HG03432 (cell line): ENCODE data around the gene EIF4E1B.

Experiments
- ATAC-seq: cut with Tn5 transposase; IDR thresholded peaks from one replicate; pipeline ENCODE4 v1.9.1; 2021; ENCODE audit warnings: mild to moderate bottlenecking, moderate library complexity; ENCODE audit not compliant: unreplicated experiment

The EIF4E1B gene

GRCh38 chr5:176679365-176680225 lies 49.1 kb downstream of the EIF4E1B start:
- ATAC-seq: no peak

GRCh38 chr5:176680226-176680563 lies 49.7 kb downstream of the EIF4E1B start:
- ATAC-seq: no peak

GRCh38 chr5:176682016-176682531 lies 51.6 kb downstream of the EIF4E1B start:
- no peak for ATAC-seq

- ATAC-seq: no peak
Observed at GRCh38 chr5:176685010-176685409, 54.5 kb downstream of the EIF4E1B start.

GRCh38 chr5:176687247-176687646 lies 56.8 kb downstream of the EIF4E1B start:
- ATAC-seq: no peak

GRCh38 chr5:176687881-176688280 lies 57.4 kb downstream of the EIF4E1B start:
- no peak for ATAC-seq

- no peak for ATAC-seq
Observed at GRCh38 chr5:176690911-176691310, 60.4 kb downstream of the EIF4E1B start.

GRCh38 chr5:176691524-176691923 lies 61.0 kb downstream of the EIF4E1B start:
- ATAC-seq: no peak

- no peak for ATAC-seq
Observed at GRCh38 chr5:176692326-176692725, 61.9 kb downstream of the EIF4E1B start.

- ATAC-seq: no peak
Observed at GRCh38 chr5:176692839-176693476, 62.5 kb downstream of the EIF4E1B start.

- no peak for ATAC-seq
Observed at GRCh38 chr5:176693477-176693851, 63.0 kb downstream of the EIF4E1B start.

GRCh38 chr5:176694146-176694545 lies 63.7 kb downstream of the EIF4E1B start:
- no peak for ATAC-seq

GRCh38 chr5:176694631-176695030 lies 64.2 kb downstream of the EIF4E1B start:
- ATAC-seq: no peak

- no peak for ATAC-seq
Observed at GRCh38 chr5:176695073-176695472, 64.6 kb downstream of the EIF4E1B start.
